SJSA1 (cell line): ENCODE data around the gene TMEM191C. TPM values are rescaled to one million over a fixed set of nuclear protein-coding genes. Genes with fewer than 3 reads are reported as not detected.
"Not testable (repeated sequence)": the region's sequence is repeated elsewhere in the genome, so short reads cannot be mapped to it uniquely, and the experiment has no call there.

Experiments
- DNase-seq, 2 experiments: peaks; one replicate each; pipeline ENCODE4 v3.0.0-alpha.2; 2015 to 2020; ENCODE audit warnings: low spot score in 2 of 2, low read depth in 1 of 2
- H3K27ac ChIP-seq: fragments of 250-450 bp; sonication (Bioruptor Pico); 2 replicates; pipeline ENCODE4 v1.5.1; 2020; ENCODE audit warnings: mild to moderate bottlenecking, moderate library complexity
- H3K27me3 ChIP-seq: fragments of 250-450 bp; sonication (Bioruptor Pico); replicated peaks from 2 replicates; pipeline ENCODE4 v1.5.1; 2020; ENCODE audit warnings: mild to moderate bottlenecking, moderate library complexity
- H3K36me3 ChIP-seq: fragments of 250-450 bp; sonication (Bioruptor Pico); 2 replicates; pipeline ENCODE4 v1.5.1; 2020; ENCODE audit warnings: mild to moderate bottlenecking
- H3K4me1 ChIP-seq: fragments of 250-450 bp; sonication (Bioruptor Pico); replicated peaks from 2 replicates; pipeline ENCODE4 v1.6.1; 2021; ENCODE audit warnings: mild to moderate bottlenecking
- H3K4me3 ChIP-seq: fragments of 250-450 bp; sonication (Bioruptor Pico); 2 replicates; pipeline ENCODE4 v1.5.1; 2020; ENCODE audit warnings: mild to moderate bottlenecking
- H3K9me3 ChIP-seq: fragments of 250-450 bp; sonication (Bioruptor Pico); replicated peaks from 2 replicates; pipeline ENCODE4 v1.5.1; 2020; ENCODE audit warnings: mild to moderate bottlenecking
- total RNA-seq: library from RNA; depleted of rRNA; stranded (reverse); fragments of >200 nt; shearing (Covaris generic); gene quantifications from 2 replicates; pipeline ENCODE4 v1.2.3, GENCODE V29; 2014; rRNA removed

Gene TMEM191C
- 1.2 TPM in 1 of 2 replicates, not detected in the other for total RNA-seq

GRCh38 chr22:21467337-21468193 is at the start of gene TMEM191C:
TSS of gene TMEM191C (plus strand) at chr22:21467387. CDS start at chr22:21467460, 73 bp downstream.
- H3K27ac ChIP-seq, H3K27me3 ChIP-seq, DNase-seq, H3K9me3 ChIP-seq, H3K4me3 ChIP-seq, H3K4me1 ChIP-seq, H3K36me3 ChIP-seq: not testable (repeated sequence)

DNA sequence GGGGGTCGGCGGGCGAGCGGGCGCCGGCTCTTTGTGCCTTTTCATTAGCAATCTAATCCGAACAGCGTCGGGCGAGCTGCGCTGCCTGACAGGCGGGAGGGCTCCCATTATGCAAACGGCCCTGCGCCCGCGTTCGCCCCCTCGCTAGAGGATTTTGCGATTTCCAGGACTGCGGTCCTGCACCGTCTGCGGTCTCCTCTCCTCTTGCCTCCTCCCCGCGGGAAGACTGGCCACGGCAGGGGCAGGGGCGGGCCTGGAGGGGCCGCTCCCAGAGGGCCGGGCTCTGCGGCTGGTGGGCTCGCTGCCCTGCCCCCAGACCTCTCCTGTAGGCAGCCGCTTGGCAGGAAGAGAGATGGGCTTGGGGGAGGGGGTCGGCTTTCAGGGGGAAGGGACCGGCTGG is 49.3 kb upstream of the TMEM191C start:
- H3K4me1 ChIP-seq, H3K27me3 ChIP-seq, H3K36me3 ChIP-seq, H3K27ac ChIP-seq, H3K9me3 ChIP-seq: not testable (repeated sequence)
- DNase-seq = peak in 1 of 2 experiments; percentile 53
- H3K4me3 ChIP-seq = peak overlapping the region; percentile 26

DNA sequence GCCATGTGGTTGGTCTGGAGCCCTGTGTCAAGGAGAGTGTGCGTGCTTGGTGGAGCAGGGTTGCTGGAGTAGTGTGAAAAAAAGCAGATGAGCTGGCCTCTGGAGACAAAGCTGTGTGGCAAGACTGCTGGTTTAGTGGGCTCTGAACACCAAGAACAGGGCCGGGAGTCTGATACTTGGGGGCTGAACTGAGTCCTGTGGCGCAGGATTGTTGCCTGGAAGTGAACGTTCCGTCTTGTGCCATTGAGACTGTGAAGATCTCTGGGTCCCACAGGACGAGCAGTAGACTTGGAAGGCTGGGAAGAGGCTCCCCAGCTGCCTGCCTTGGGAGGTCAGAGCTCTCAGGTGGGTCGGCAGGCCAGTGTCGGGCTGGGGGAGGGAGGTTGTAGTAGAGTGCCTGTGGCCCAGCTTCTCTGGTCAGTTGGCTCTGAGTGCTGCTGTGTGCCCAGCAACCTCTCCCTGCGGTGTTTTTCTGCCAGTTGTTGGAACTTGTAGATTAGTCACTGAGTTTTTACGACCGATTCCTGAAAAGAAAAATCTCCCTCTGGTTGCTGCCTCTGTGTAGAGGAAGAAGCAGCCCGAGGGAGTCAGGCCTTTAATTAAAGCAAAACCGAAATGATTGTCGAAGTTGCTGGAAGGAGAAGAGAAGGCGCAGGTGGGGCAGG is 48.1 kb upstream of the TMEM191C start:
- H3K4me1 ChIP-seq, H3K36me3 ChIP-seq, H3K27me3 ChIP-seq, H3K4me3 ChIP-seq, H3K9me3 ChIP-seq, DNase-seq, H3K27ac ChIP-seq: not testable (repeated sequence)

GRCh38 chr22:21420180-21420763 is 46.9 kb upstream of the TMEM191C start:
- H3K36me3 ChIP-seq, H3K27me3 ChIP-seq, H3K4me1 ChIP-seq, H3K9me3 ChIP-seq, DNase-seq, H3K4me3 ChIP-seq, H3K27ac ChIP-seq: not testable (repeated sequence)

DNA sequence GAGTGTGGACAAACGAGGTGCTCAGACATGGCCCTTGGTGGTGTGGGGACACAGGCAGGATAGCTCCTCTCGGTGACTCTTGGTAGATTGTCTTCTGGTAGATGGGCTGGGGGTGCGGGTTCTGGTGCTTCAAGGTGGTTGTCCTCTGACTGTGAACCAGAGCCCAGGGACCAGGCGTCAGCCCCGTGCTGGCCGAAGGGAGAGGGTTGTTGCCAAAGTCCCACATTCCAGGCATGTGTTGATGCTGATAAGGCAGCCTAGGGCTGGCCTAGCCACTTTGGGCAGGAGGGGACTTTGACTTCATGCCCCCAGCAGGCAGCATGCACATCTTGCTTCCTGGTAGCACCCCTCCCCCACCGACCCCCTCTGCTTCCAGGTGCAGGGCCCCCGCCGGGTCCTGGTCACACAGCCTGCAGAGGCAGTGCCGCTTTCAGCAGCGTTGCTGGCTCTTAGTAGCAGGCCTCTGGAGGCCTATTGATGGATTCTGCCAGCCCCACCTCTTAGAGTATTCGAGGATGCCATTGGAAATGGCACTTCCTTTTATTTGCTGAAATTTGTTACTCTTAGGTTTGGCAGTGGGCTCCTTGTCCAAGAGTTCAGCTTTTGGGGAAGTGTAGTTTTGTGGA is 43.0 kb upstream of the TMEM191C start:
- not testable (repeated sequence) for H3K27me3 ChIP-seq, H3K4me1 ChIP-seq, H3K9me3 ChIP-seq, DNase-seq, H3K36me3 ChIP-seq, H3K27ac ChIP-seq, H3K4me3 ChIP-seq

DNA sequence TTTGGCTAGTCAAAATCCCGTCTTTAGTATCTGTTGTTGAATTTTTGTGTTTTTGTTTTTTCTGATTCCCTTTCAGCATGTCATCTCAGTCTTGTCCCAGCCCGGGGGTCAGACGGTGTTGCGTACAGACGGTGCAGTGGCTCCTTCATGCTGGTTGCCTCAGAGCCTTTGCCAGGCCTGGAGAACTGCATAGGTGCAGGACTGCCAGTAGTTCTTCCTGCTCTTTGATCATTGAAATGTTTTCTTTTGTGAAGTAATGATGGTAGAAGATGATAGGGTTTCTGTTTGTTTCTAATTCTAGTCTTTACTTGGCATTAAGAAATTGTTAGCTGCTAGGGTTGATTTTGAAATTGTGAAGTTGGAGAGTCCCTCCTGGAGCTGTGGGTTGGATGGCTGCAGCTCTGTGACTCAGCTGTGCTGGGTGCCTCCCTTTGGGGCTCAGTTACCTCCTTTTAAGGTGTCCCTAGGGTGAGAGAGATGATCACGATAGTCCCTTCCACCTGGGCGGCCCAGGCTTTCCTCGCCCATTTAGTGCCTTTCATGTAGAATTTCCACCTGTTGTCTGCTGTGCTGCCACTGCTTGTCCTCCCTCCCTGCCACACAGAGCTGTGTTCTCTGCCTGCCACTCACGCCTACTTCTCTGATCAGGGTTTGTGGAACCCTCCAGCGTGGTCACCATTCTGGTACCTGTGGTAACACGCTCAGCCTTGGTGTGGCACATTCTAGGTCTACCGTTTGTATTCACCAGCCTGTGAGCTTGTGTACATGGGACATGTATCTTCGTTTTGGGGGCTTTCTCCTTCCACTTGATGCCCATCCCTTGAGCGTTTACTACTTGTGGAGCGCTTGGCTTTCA is 32.6 kb upstream of the TMEM191C start:
- H3K9me3 ChIP-seq, H3K27ac ChIP-seq, DNase-seq, H3K27me3 ChIP-seq, H3K4me3 ChIP-seq, H3K36me3 ChIP-seq, H3K4me1 ChIP-seq: not testable (repeated sequence)

DNA sequence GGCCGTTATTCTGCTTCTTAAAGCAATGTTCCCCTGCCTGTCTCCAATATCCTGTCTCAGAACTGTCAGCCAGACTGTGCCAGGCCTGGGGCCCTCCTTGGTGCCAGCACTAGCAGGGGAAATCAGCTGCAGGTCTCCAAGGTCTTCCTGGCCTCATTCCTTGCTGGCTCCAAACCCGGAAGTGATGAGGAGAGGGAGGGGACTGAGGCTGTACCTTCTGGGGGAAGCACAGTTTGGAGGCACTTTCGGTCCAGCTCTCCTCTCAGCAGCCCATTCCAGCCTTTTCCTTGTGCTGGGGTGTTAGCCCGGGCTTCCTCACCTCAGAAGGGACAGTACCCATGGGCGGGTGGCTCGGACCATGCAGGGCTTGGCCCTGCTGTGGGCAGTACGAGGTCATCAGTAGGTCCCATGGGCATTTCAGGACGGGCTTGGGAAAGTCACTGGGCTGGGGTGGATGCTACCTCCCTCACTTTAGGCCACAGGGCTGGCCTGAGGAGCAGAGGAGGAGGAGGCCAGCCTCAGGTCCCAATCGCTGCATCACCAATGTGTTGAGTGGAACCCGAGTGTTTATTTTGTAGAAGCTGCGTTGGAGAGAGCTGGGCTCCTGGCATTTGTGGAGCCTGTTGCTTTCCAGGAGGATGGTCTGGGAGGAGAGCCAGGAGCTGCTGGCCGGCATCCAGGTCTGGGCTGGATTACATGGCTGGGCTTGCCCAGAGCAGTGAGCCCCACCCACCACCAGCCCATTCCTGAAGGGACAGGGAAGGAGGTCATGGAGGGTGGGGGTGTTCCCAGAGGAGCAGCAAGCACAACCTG is 31.0 kb upstream of the TMEM191C start:
- H3K9me3 ChIP-seq, H3K27ac ChIP-seq, H3K4me3 ChIP-seq, H3K27me3 ChIP-seq, H3K4me1 ChIP-seq, H3K36me3 ChIP-seq: not testable (repeated sequence)
- DNase-seq = peak in 1 of 2 experiments; percentile 36

DNA sequence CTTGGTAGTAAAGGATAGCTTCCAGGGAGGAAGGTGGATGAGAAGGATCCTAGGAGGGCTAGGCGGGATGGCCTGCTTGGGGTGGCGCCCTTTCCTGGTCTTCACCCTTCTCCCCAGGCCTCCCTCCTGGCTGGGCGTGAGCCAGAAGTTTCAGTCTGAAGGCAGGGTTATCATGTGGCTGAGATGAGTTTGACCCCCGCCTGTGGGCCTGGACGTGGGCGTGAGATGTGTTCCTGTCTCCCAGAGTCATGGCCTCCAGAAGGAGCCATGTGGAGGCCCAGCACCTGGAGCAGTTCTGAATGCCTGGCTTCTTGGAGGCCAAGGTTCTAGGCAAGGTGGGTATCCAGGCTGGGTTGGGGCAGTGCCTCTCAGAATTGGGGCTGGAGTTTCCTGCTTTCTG is 29.2 kb upstream of the TMEM191C start:
- H3K9me3 ChIP-seq, H3K4me3 ChIP-seq, H3K27me3 ChIP-seq: not testable (repeated sequence)

GRCh38 chr22:21440018-21440636 is 27.1 kb upstream of the TMEM191C start:
- DNase-seq, H3K27me3 ChIP-seq, H3K27ac ChIP-seq, H3K4me3 ChIP-seq, H3K9me3 ChIP-seq, H3K4me1 ChIP-seq: not testable (repeated sequence)
- peaks cover 14% of the 10 kb centered on the region for H3K36me3 ChIP-seq

More for the DNA sequence above, 29.2 kb upstream of the TMEM191C start:
- not testable (repeated sequence) for DNase-seq, H3K36me3 ChIP-seq, H3K4me1 ChIP-seq, H3K27ac ChIP-seq

- not testable (repeated sequence) for H3K27me3 ChIP-seq, H3K27ac ChIP-seq, H3K4me1 ChIP-seq, H3K9me3 ChIP-seq, DNase-seq, H3K4me3 ChIP-seq
- peaks cover 14% of the 10 kb centered on the region for H3K36me3 ChIP-seq
Measured at GRCh38 chr22:21440676-21441075, 26.5 kb upstream of the TMEM191C start.

- peaks cover 19% of the 10 kb centered on the region for H3K36me3 ChIP-seq
- H3K4me1 ChIP-seq, H3K4me3 ChIP-seq, H3K27ac ChIP-seq, H3K27me3 ChIP-seq, H3K9me3 ChIP-seq: not testable (repeated sequence)
- peak in 1 of 2 experiments; percentile 12 for DNase-seq
Measured at GRCh38 chr22:21441170-21441569, 26.0 kb upstream of the TMEM191C start.

DNA sequence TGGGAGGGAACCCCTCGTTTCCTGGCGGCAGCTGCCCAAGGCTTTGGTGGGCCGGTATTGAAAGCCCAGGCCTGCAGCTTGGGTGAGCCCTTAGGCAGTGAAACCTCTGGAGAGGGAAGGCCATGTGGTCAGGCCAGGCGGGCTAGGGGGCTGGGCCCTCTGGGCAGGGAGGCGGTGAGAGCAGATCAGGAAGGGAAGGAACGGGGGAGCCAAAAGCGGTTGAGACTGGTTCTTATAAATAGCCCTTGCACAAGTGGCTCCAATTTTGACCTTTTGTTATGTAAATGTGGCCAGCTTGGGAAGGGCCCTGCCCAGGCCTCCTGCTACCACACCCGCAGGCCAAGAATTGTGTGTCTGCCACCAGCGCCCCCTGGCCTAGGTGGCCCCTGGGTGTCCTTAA is 25.1 kb upstream of the TMEM191C start:
- not testable (repeated sequence) for H3K9me3 ChIP-seq, H3K4me1 ChIP-seq, H3K27me3 ChIP-seq

More for the DNA sequence above, 25.1 kb upstream of the TMEM191C start:
- peaks cover 29% of the 10 kb centered on the region for H3K36me3 ChIP-seq
- H3K27ac ChIP-seq, H3K4me3 ChIP-seq, DNase-seq: not testable (repeated sequence)
